ENCODE results near the gene PTCD1. TPM values are rescaled to one million over a fixed set of nuclear protein-coding genes. Genes with fewer than 3 reads are reported as not detected.

PTCD1 gene
- total RNA-seq, 1 donor from 2014 or later = 6.1 TPM

- no peak for TF ChIP-seq POLR2A (IDR thresholded peaks at IDR 0.05)
- TF ChIP-seq POLR2AphosphoS5 (IDR thresholded peaks at IDR 0.05; ENCODE audit: insufficient read depth in 1 of 2, low read depth in 1 of 2) = no peak
- no peak for TF ChIP-seq CTCF (IDR thresholded peaks at IDR 0.05)
- intact Hi-C loops (cut with DNase I) = no loop called here
These were observed 18.6 kb upstream of the PTCD1 start for GRCh38 chr7:99457050-99457649.

GRCh38 chr7:99456288-99456687, 17.7 kb upstream of the PTCD1 start:
- intact Hi-C loops (cut with DNase I) = no loop called here
- no peak for DNase-seq (ENCODE audit: extremely low spot score in 2 of 2)
- TF ChIP-seq CTCF (IDR thresholded peaks at IDR 0.05) (no peak), POLR2AphosphoS5 (IDR thresholded peaks at IDR 0.05; ENCODE audit: insufficient read depth in 1 of 2, low read depth in 1 of 2) (no peak), POLR2A (IDR thresholded peaks at IDR 0.05) (no peak)
- peaks cover 2 to 45% of the 10 kb centered on the region in 2 donors for H3K36me3 ChIP-seq
- no peaks in the 10 kb centered on the region for H3K9me3 ChIP-seq
- no peaks in the 10 kb centered on the region for H3K27me3 ChIP-seq
- no peak overlapping the region for H3K27ac ChIP-seq
- peaks cover 31% of the 10 kb centered on the region for H3K4me1 ChIP-seq
- H3K4me3 ChIP-seq = no peak overlapping the region

More at GRCh38 chr7:99457050-99457649, 18.6 kb upstream of the PTCD1 start:
- Histone ChIP-seq H3K9me3 (no peaks in the 10 kb centered on the region), H3K36me3 (peaks cover 2 to 45% of the 10 kb centered on the region in 2 donors), H3K4me3 (no peak overlapping the region), H3K27me3 (no peaks in the 10 kb centered on the region), H3K4me1 (peaks cover 38% of the 10 kb centered on the region), H3K27ac (no peak overlapping the region)
- no peak for DNase-seq (ENCODE audit: extremely low spot score in 2 of 2)

- DNase-seq (ENCODE audit: extremely low spot score in 2 of 2) = no peak
- Histone ChIP-seq H3K9me3 (no peaks in the 10 kb centered on the region), H3K4me1 (peaks cover 27% of the 10 kb centered on the region), H3K27ac (no peak overlapping the region), H3K4me3 (no peak overlapping the region), H3K36me3 (peaks cover 2 to 47% of the 10 kb centered on the region in 2 donors), H3K27me3 (no peaks in the 10 kb centered on the region)
- TF ChIP-seq POLR2AphosphoS5 (IDR thresholded peaks at IDR 0.05; ENCODE audit: insufficient read depth in 1 of 2, low read depth in 1 of 2) (no peak), POLR2A (IDR thresholded peaks at IDR 0.05) (no peak), CTCF (IDR thresholded peaks at IDR 0.05) (no peak)
- intact Hi-C loops (cut with DNase I) = no loop called here
These were observed 17.3 kb upstream of the PTCD1 start for GRCh38 chr7:99455874-99456273.

- Histone ChIP-seq H3K27ac (no peak overlapping the region), H3K36me3 (peaks cover 2 to 63% of the 10 kb centered on the region in 2 donors), H3K9me3 (no peaks in the 10 kb centered on the region), H3K4me3 (no peak overlapping the region), H3K27me3 (no peaks in the 10 kb centered on the region), H3K4me1 (peaks cover 15% of the 10 kb centered on the region)
- intact Hi-C loops (cut with DNase I) = no loop called here
- no peak for DNase-seq (ENCODE audit: extremely low spot score in 2 of 2)
- TF ChIP-seq POLR2A (IDR thresholded peaks at IDR 0.05) = no peak
- no peak for TF ChIP-seq CTCF (IDR thresholded peaks at IDR 0.05)
- TF ChIP-seq POLR2AphosphoS5 (IDR thresholded peaks at IDR 0.05; ENCODE audit: insufficient read depth in 1 of 2, low read depth in 1 of 2) = no peak
These were observed 14.5 kb upstream of the PTCD1 start for GRCh38 chr7:99453105-99453504.

GRCh38 chr7:99452541-99452940, 13.9 kb upstream of the PTCD1 start:
- DNase-seq (ENCODE audit: extremely low spot score in 2 of 2) = no peak
- Histone ChIP-seq H3K9me3 (no peaks in the 10 kb centered on the region), H3K36me3 (peaks cover 2 to 63% of the 10 kb centered on the region in 2 donors), H3K27ac (no peak overlapping the region), H3K4me3 (no peak overlapping the region), H3K27me3 (no peaks in the 10 kb centered on the region), H3K4me1 (peaks cover 15% of the 10 kb centered on the region)
- TF ChIP-seq POLR2AphosphoS5 (IDR thresholded peaks at IDR 0.05; ENCODE audit: insufficient read depth in 1 of 2, low read depth in 1 of 2) (no peak), CTCF (IDR thresholded peaks at IDR 0.05) (no peak), POLR2A (IDR thresholded peaks at IDR 0.05) (no peak)
- intact Hi-C loops (cut with DNase I) = no loop called here

Data from vagina (tissue), 2 donors.